ENCODE measurements around the gene STX7.

GRCh38 chr6:132537977-132538376, 25.1 kb upstream of the STX7 start, which contains the start of gene TAAR9:
- no peak for TF ChIP-seq POLR2A (IDR thresholded peaks at IDR 0.05; ENCODE audit: low read depth, low read length)
- TF ChIP-seq, protein P1, sequence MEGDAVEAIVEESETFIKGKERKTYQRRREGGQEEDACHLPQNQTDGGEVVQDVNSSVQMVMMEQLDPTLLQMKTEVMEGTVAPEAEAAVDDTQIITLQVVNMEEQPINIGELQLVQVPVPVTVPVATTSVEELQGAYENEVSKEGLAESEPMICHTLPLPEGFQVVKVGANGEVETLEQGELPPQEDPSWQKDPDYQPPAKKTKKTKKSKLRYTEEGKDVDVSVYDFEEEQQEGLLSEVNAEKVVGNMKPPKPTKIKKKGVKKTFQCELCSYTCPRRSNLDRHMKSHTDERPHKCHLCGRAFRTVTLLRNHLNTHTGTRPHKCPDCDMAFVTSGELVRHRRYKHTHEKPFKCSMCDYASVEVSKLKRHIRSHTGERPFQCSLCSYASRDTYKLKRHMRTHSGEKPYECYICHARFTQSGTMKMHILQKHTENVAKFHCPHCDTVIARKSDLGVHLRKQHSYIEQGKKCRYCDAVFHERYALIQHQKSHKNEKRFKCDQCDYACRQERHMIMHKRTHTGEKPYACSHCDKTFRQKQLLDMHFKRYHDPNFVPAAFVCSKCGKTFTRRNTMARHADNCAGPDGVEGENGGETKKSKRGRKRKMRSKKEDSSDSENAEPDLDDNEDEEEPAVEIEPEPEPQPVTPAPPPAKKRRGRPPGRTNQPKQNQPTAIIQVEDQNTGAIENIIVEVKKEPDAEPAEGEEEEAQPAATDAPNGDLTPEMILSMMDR (IDR thresholded peaks at IDR 0.05; ENCODE audit: extremely low read depth in 1 of 2, insufficient read depth in 1 of 2, low read depth in 1 of 2, low read length in 2 of 2): no peak

Data from endothelial cell of umbilical vein (primary cell).